ENCODE data around the gene AK1. TPM values are rescaled to one million over a fixed set of nuclear protein-coding genes. Genes with fewer than 3 reads are reported as not detected.

AK1 gene
- total and polyA plus RNA-seq, 2 of the 13 experiments (the other 11 are each of a cell fraction or from before 2014, with no cell fraction given): 19.1 to 32.8 TPM

DNA sequence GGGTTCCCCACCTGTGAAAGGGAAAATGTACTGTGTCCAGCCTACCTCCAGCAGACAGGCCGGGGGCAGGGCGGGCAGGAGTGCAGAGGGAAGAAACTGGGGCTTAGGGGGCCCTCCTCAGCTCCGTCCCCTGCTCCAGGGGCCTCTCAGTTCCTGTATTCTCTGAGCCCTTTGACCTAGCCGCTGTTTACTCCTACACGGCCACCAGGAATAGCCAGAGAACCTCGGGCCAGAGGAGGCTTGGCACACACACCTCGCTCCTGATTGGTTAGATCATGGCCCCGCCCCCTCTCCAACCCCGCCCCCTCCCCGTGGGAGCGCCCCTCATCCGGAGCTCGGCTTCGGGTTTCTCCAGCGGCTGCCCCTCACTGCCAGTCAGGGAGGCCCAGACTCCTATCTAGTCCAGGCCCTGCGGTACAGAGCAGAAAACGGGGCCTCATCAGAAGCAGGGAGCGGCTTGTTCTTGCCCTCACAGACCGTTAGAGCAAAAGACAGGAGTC, 19.8 kb upstream of the AK1 start (continued):
- TF ChIP-seq, protein P1, sequence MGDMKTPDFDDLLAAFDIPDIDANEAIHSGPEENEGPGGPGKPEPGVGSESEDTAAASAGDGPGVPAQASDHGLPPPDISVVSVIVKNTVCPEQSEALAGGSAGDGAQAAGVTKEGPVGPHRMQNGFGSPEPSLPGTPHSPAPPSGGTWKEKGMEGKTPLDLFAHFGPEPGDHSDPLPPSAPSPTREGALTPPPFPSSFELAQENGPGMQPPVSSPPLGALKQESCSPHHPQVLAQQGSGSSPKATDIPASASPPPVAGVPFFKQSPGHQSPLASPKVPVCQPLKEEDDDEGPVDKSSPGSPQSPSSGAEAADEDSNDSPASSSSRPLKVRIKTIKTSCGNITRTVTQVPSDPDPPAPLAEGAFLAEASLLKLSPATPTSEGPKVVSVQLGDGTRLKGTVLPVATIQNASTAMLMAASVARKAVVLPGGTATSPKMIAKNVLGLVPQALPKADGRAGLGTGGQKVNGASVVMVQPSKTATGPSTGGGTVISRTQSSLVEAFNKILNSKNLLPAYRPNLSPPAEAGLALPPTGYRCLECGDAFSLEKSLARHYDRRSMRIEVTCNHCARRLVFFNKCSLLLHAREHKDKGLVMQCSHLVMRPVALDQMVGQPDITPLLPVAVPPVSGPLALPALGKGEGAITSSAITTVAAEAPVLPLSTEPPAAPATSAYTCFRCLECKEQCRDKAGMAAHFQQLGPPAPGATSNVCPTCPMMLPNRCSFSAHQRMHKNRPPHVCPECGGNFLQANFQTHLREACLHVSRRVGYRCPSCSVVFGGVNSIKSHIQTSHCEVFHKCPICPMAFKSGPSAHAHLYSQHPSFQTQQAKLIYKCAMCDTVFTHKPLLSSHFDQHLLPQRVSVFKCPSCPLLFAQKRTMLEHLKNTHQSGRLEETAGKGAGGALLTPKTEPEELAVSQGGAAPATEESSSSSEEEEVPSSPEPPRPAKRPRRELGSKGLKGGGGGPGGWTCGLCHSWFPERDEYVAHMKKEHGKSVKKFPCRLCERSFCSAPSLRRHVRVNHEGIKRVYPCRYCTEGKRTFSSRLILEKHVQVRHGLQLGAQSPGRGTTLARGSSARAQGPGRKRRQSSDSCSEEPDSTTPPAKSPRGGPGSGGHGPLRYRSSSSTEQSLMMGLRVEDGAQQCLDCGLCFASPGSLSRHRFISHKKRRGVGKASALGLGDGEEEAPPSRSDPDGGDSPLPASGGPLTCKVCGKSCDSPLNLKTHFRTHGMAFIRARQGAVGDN (CRISPR knock-in tag; IDR thresholded peaks at IDR 0.05): peak; percentile 71
- TF ChIP-seq ZNF34 (CRISPR knock-in tag; IDR thresholded peaks at IDR 0.05; ENCODE audit: borderline replicate concordance) (no peak), TP53 (CRISPR knock-in tag; conservative IDR thresholded peaks at IDR 0.05) (no peak), ZFP62 (CRISPR knock-in tag; IDR thresholded peaks at IDR 0.05) (no peak), ZNF749 (CRISPR knock-in tag; IDR thresholded peaks at IDR 0.05; ENCODE audit: borderline replicate concordance) (no peak), HMG20A (CRISPR knock-in tag; IDR thresholded peaks at IDR 0.05; ENCODE audit: borderline replicate concordance) (no peak), CBFB (CRISPR knock-in tag; IDR thresholded peaks at IDR 0.05) (peak; percentile 22; the same call in 1 of the 2 replicates), ELF1 (CRISPR knock-in tag; IDR thresholded peaks at IDR 0.05) (peak; percentile 69), RBM39 (IDR thresholded peaks at IDR 0.05; ENCODE audit: low read depth, low read length, poor library complexity, severe bottlenecking) (no peak), MXI1 (IDR thresholded peaks at IDR 0.05; ENCODE audit: borderline replicate concordance, low read depth, low read length) (peak; percentile 55; the same call in 1 of the 3 replicates)
- TF ChIP-seq, protein P2, sequence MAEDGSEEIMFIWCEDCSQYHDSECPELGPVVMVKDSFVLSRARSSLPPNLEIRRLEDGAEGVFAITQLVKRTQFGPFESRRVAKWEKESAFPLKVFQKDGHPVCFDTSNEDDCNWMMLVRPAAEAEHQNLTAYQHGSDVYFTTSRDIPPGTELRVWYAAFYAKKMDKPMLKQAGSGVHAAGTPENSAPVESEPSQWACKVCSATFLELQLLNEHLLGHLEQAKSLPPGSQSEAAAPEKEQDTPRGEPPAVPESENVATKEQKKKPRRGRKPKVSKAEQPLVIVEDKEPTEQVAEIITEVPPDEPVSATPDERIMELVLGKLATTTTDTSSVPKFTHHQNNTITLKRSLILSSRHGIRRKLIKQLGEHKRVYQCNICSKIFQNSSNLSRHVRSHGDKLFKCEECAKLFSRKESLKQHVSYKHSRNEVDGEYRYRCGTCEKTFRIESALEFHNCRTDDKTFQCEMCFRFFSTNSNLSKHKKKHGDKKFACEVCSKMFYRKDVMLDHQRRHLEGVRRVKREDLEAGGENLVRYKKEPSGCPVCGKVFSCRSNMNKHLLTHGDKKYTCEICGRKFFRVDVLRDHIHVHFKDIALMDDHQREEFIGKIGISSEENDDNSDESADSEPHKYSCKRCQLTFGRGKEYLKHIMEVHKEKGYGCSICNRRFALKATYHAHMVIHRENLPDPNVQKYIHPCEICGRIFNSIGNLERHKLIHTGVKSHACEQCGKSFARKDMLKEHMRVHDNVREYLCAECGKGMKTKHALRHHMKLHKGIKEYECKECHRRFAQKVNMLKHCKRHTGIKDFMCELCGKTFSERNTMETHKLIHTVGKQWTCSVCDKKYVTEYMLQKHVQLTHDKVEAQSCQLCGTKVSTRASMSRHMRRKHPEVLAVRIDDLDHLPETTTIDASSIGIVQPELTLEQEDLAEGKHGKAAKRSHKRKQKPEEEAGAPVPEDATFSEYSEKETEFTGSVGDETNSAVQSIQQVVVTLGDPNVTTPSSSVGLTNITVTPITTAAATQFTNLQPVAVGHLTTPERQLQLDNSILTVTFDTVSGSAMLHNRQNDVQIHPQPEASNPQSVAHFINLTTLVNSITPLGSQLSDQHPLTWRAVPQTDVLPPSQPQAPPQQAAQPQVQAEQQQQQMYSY (CRISPR knock-in tag; IDR thresholded peaks at IDR 0.05): no peak
- TF ChIP-seq, protein P3, sequence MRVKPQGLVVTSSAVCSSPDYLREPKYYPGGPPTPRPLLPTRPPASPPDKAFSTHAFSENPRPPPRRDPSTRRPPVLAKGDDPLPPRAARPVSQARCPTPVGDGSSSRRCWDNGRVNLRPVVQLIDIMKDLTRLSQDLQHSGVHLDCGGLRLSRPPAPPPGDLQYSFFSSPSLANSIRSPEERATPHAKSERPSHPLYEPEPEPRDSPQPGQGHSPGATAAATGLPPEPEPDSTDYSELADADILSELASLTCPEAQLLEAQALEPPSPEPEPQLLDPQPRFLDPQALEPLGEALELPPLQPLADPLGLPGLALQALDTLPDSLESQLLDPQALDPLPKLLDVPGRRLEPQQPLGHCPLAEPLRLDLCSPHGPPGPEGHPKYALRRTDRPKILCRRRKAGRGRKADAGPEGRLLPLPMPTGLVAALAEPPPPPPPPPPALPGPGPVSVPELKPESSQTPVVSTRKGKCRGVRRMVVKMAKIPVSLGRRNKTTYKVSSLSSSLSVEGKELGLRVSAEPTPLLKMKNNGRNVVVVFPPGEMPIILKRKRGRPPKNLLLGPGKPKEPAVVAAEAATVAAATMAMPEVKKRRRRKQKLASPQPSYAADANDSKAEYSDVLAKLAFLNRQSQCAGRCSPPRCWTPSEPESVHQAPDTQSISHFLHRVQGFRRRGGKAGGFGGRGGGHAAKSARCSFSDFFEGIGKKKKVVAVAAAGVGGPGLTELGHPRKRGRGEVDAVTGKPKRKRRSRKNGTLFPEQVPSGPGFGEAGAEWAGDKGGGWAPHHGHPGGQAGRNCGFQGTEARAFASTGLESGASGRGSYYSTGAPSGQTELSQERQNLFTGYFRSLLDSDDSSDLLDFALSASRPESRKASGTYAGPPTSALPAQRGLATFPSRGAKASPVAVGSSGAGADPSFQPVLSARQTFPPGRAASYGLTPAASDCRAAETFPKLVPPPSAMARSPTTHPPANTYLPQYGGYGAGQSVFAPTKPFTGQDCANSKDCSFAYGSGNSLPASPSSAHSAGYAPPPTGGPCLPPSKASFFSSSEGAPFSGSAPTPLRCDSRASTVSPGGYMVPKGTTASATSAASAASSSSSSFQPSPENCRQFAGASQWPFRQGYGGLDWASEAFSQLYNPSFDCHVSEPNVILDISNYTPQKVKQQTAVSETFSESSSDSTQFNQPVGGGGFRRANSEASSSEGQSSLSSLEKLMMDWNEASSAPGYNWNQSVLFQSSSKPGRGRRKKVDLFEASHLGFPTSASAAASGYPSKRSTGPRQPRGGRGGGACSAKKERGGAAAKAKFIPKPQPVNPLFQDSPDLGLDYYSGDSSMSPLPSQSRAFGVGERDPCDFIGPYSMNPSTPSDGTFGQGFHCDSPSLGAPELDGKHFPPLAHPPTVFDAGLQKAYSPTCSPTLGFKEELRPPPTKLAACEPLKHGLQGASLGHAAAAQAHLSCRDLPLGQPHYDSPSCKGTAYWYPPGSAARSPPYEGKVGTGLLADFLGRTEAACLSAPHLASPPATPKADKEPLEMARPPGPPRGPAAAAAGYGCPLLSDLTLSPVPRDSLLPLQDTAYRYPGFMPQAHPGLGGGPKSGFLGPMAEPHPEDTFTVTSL (CRISPR knock-in tag; IDR thresholded peaks at IDR 0.05; ENCODE audit: borderline replicate concordance): no peak
- TF ChIP-seq, protein P4, sequence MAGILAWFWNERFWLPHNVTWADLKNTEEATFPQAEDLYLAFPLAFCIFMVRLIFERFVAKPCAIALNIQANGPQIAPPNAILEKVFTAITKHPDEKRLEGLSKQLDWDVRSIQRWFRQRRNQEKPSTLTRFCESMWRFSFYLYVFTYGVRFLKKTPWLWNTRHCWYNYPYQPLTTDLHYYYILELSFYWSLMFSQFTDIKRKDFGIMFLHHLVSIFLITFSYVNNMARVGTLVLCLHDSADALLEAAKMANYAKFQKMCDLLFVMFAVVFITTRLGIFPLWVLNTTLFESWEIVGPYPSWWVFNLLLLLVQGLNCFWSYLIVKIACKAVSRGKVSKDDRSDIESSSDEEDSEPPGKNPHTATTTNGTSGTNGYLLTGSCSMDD (CRISPR knock-in tag; IDR thresholded peaks at IDR 0.05): no peak

Data from HepG2 (cell line).